Measurements from ENCODE around the gene MMP14. TPM values are rescaled to one million over a fixed set of nuclear protein-coding genes. Genes with fewer than 3 reads are reported as not detected.

MMP14 gene
- total and polyA plus RNA-seq, 2 of the 8 experiments (the other 6 are each of a cell fraction or from before 2014, with no cell fraction given), result 58.2 to 86.8 TPM

- H2BK20ac ChIP-seq (ENCODE audit: low read length), result no peak overlapping the region
- no peak overlapping the region for H3K4me3 ChIP-seq (ENCODE audit: extremely low read depth in 1 of 4, insufficient read depth in 2 of 4, low read depth in 3 of 4, low read length in 4 of 4)
- no peak overlapping the region for H4K8ac ChIP-seq (ENCODE audit: extremely low read depth, insufficient read depth, low read length)
- DNase-seq (ENCODE audit: low read depth in 1 of 2, low spot score in 2 of 2), result no peak
- H2BK12ac ChIP-seq (ENCODE audit: low read depth, low read length), result no peak overlapping the region
- no peak overlapping the region for H4K5ac ChIP-seq (ENCODE audit: insufficient read length, low read depth, low read length)
- no peak overlapping the region for H3K14ac ChIP-seq (ENCODE audit: insufficient read length)
- CTCF ChIA-PET (ENCODE audit: partially characterized antibody), result interaction anchor here (0.6 to 14.2 kb wide), 15 partner anchors 10 to 341 kb away, joined by 3 to 158 read pairs (median 3); partner anchors contain the start of genes LRP10 and REM2
- no peak overlapping the region for H2AFZ ChIP-seq (ENCODE audit: low read length)
- H3K4me1 ChIP-seq (replicated peaks in 1 of 4; ENCODE audit: control insufficient read depth in 3 of 4, insufficient read depth in 4 of 4, low read length in 3 of 4), result peaks cover 0 to 8% (median 4%) of the 10 kb centered on the region in 4 experiments; a peak in 2 of 7 replicates
- 71% methylated on average over 5 of the region's 5 CpGs; no CpG with 5 or more reads in 1 of the 2 experiments for WGBS, 2 experiments (ENCODE audit: extremely low coverage in 1 of 2, insufficient coverage in 1 of 2, insufficient read length in 1 of 2, insufficient replicate concordance in 2 of 2, low coverage in 1 of 2, low lambda C conversion rate in 2 of 2, missing lambda C conversion rate in 1 of 2)
- no peak overlapping the region for H3K56ac ChIP-seq (replicated peaks; ENCODE audit: insufficient read length, low read depth, low read length)
- no peak overlapping the region for H3K9ac ChIP-seq (replicated peaks in 1 of 4; ENCODE audit: extremely low read depth in 1 of 4, low read depth in 3 of 4, low read length in 3 of 4)
- H3K4me2 ChIP-seq (ENCODE audit: insufficient read depth in 1 of 2, low read depth in 2 of 2, low read length in 2 of 2), result no peak overlapping the region
- no peak overlapping the region for H4K91ac ChIP-seq (replicated peaks; ENCODE audit: insufficient read length, low read length)
- H4K20me1 ChIP-seq (replicated peaks in 1 of 2; ENCODE audit: control insufficient read depth in 1 of 2, insufficient read depth in 2 of 2, low read length in 2 of 2), result peaks cover 5 to 9% of the 10 kb centered on the region in 2 experiments
- no peaks in the 10 kb centered on the region for H3K79me1 ChIP-seq (ENCODE audit: low read depth, low read length)
- no peaks in the 10 kb centered on the region for H3K79me2 ChIP-seq (ENCODE audit: control insufficient read depth in 1 of 2, insufficient read depth in 2 of 2, low read length in 2 of 2)
- POLR2A ChIA-PET (ENCODE audit: partially characterized antibody), result interaction anchor here (0.7 to 4.2 kb wide), 11 partner anchors 8 to 85 kb away, joined by 3 to 14 read pairs (median 3); partner anchors contain the start of gene REM2
- TF ChIP-seq TCF12 (IDR thresholded peaks at IDR 0.05; ENCODE audit: low read depth, low read length) (no peak), NANOG (IDR thresholded peaks at IDR 0.05; ENCODE audit: insufficient read depth, low read depth, low read length, poor library complexity, severe bottlenecking) (no peak), E2F6 (IDR thresholded peaks at IDR 0.05) (no peak)
- no peak overlapping the region for H3K18ac ChIP-seq (ENCODE audit: extremely low read depth, low read length)
- no peak overlapping the region for H2BK120ac ChIP-seq (replicated peaks; ENCODE audit: low read depth, low read length)
- H3K23me2 ChIP-seq (ENCODE audit: low read depth, low read length), result no peaks in the 10 kb centered on the region
- H2BK5ac ChIP-seq (ENCODE audit: low read depth, low read length), result no peak overlapping the region
- peaks cover 2 to 7% (median 5%) of the 10 kb centered on the region in 4 experiments; a peak in 5 of 8 replicates for H3K36me3 ChIP-seq (ENCODE audit: control insufficient read depth in 2 of 4, insufficient read depth in 4 of 4, low read length in 3 of 4)
- FAIRE-seq, result no peak
- H3K27ac ChIP-seq (ENCODE audit: low read depth, low read length), result no peak overlapping the region
- H2AK5ac ChIP-seq (ENCODE audit: low read depth, low read length), result no peak overlapping the region
- H2BK15ac ChIP-seq (ENCODE audit: low read length), result no peak overlapping the region
- H3K4ac ChIP-seq (replicated peaks; ENCODE audit: insufficient read length, low read depth, low read length), result no peak overlapping the region
- no peaks in the 10 kb centered on the region for H3K9me3 ChIP-seq (ENCODE audit: insufficient read depth in 2 of 2, low read depth in 1 of 2, low read length in 1 of 2)
- no peak overlapping the region for H3K23ac ChIP-seq (ENCODE audit: insufficient read length)
- peaks cover 10 to 35% (median 28%) of the 10 kb centered on the region in 4 experiments for H3K27me3 ChIP-seq (replicated peaks in 1 of 4; ENCODE audit: control insufficient read depth in 3 of 4, extremely low read depth in 1 of 4, insufficient read depth in 3 of 4, low read length in 3 of 4)
Measured at GRCh38 chr14:22896356-22896755, 60.0 kb downstream of the MMP14 start.

Data from H1 (cell line).